WTC11 (cell line): Measurements from ENCODE around the gene CLCNKB.

Experiments
- ARID4B ChIP-seq: sonication (generic); formaldehyde crosslinking; IDR thresholded peaks from 2 replicates; pipeline ENCODE4 v1.8.0; 2023; ENCODE audit warnings: missing genetic modification reagents, mild to moderate bottlenecking, borderline replicate concordance
- ATF2 ChIP-seq: sonication (generic); formaldehyde crosslinking; IDR thresholded peaks from 2 replicates; pipeline ENCODE4 v1.8.1; 2022; ENCODE audit warnings: low read depth, missing genetic modification reagents, borderline replicate concordance
- CTCF ChIP-seq: fragments of 200-600 bp; IDR thresholded peaks from 2 replicates; pipeline ENCODE4 v1.8.0; 2022; ENCODE audit warnings: antibody characterized with exemption
- ELF4 ChIP-seq: sonication (generic); formaldehyde crosslinking; IDR thresholded peaks from 2 replicates; pipeline ENCODE4 v1.8.1; 2022; ENCODE audit warnings: low read depth, mild to moderate bottlenecking, moderate library complexity, missing genetic modification reagents
- OVOL2 ChIP-seq: fragments of 250-450 bp; sonication (Bioruptor Pico); IDR thresholded peaks from 2 replicates; pipeline ENCODE4 v1.9.0; 2021; ENCODE audit warnings: mild to moderate bottlenecking, borderline replicate concordance
- USF1 ChIP-seq: sonication (generic); formaldehyde crosslinking; IDR thresholded peaks from 2 replicates; pipeline ENCODE4 v1.8.0; 2022; ENCODE audit warnings: mild to moderate bottlenecking, missing genetic modification reagents
- ZNF138 ChIP-seq: sonication (generic); formaldehyde crosslinking; conservative IDR thresholded peaks from 2 replicates; pipeline ENCODE4 v1.8.1; 2022; ENCODE audit warnings: mild to moderate bottlenecking, moderate library complexity, missing genetic modification reagents
- TF ChIP-seq, protein P1 (sequence below): sonication (generic); formaldehyde crosslinking; IDR thresholded peaks from 2 replicates; pipeline ENCODE4 v1.8.0; 2022; ENCODE audit warnings: mild to moderate bottlenecking, missing genetic modification reagents

DNA sequence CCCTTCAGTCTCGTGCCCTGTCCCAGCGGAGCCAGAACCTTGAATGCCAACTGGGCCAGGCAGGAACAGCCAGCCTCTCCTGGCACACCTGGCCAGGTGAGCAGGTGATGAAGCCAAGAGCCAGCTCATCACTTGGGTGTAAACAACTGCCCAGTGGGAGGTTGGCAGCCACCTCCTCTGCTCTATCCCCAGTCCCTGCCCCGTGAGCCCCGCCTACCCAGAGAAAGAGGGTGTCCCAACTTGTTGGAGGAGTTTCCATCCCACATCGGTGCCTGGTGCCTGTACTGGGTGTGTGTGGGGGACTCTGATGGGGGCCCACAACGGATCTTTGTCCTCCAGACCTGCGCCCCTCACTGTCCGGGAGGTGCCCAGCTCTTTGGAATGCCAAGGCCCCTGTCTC lies 47.7 kb downstream of the CLCNKB start:
- TF ChIP-seq CTCF (no peak), ATF2 (CRISPR knock-in tag) (no peak), ZNF138 (CRISPR knock-in tag) (no peak), OVOL2 (no peak), USF1 (CRISPR knock-in tag) (no peak), ARID4B (CRISPR knock-in tag) (no peak), ELF4 (CRISPR knock-in tag) (no peak)
- TF ChIP-seq, protein P1, sequence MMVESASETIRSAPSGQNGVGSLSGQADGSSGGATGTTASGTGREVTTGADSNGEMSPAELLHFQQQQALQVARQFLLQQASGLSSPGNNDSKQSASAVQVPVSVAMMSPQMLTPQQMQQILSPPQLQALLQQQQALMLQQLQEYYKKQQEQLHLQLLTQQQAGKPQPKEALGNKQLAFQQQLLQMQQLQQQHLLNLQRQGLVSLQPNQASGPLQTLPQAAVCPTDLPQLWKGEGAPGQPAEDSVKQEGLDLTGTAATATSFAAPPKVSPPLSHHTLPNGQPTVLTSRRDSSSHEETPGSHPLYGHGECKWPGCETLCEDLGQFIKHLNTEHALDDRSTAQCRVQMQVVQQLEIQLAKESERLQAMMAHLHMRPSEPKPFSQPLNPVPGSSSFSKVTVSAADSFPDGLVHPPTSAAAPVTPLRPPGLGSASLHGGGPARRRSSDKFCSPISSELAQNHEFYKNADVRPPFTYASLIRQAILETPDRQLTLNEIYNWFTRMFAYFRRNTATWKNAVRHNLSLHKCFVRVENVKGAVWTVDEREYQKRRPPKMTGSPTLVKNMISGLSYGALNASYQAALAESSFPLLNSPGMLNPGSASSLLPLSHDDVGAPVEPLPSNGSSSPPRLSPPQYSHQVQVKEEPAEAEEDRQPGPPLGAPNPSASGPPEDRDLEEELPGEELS (CRISPR knock-in tag), result no peak
